AG08395 (cell line): ENCODE measurements around the gene UBL5.
"Not testable (repeated sequence)": the region's sequence is repeated elsewhere in the genome, so short reads cannot be mapped to it uniquely, and the experiment has no call there.

Experiments
- DNase-seq: peaks from one replicate; pipeline ENCODE4 v3.0.0; 2012; ENCODE audit warnings: mixed read lengths, low spot score

Gene UBL5

GRCh38 chr19:9811139-9811538 is 16.6 kb upstream of the UBL5 start:
- DNase-seq, result no peak

- DNase-seq, result no peak
Observed at GRCh38 chr19:9818175-9818733, 9.5 kb upstream of the UBL5 start.

GRCh38 chr19:9818734-9819595 is 8.8 kb upstream of the UBL5 start, which contains the start of gene FBXL12:
FBXL12 (minus strand) TSS chr19:9819079; CDS start chr19:9818813, 266 bp downstream.
- DNase-seq, result peak; percentile 98

GRCh38 chr19:9819596-9819909 is 8.2 kb upstream of the UBL5 start:
- peak; percentile 98 for DNase-seq

- not testable (repeated sequence) for DNase-seq
Observed at GRCh38 chr19:9820034-9820433, 7.7 kb upstream of the UBL5 start.

- no peak for DNase-seq
Observed at GRCh38 chr19:9823816-9824215, 3.9 kb upstream of the UBL5 start.

- no peak for DNase-seq
Observed at GRCh38 chr19:9828551-9829063, 889 bp downstream of the UBL5 start.

GRCh38 chr19:9834307-9834725 is 6.6 kb downstream of the UBL5 start:
- no peak for DNase-seq

GRCh38 chr19:9834726-9835506 is 7.2 kb downstream of the UBL5 start, which contains the start of gene PIN1:
PIN1 (plus strand) TSS chr19:9835318; CDS start chr19:9835345, 27 bp downstream.
- peak; percentile 99 for DNase-seq

GRCh38 chr19:9835507-9835949 is 7.8 kb downstream of the UBL5 start:
- no peak for DNase-seq

- peak; percentile 48 for DNase-seq
Observed at GRCh38 chr19:9836021-9836420, 8.3 kb downstream of the UBL5 start.

- no peak for DNase-seq
Observed at GRCh38 chr19:9838324-9838723, 10.6 kb downstream of the UBL5 start.

GRCh38 chr19:9839415-9839814 is 11.7 kb downstream of the UBL5 start:
- no peak for DNase-seq

GRCh38 chr19:9842834-9843625 is 15.3 kb downstream of the UBL5 start:
- no peak for DNase-seq

- DNase-seq, result not testable (repeated sequence)
Observed at GRCh38 chr19:9843626-9844273, 16.0 kb downstream of the UBL5 start.

- peak; percentile 96 for DNase-seq
Observed at GRCh38 chr19:9847087-9847671, 19.5 kb downstream of the UBL5 start.

GRCh38 chr19:9848060-9848459 is 20.3 kb downstream of the UBL5 start:
- DNase-seq, result no peak

GRCh38 chr19:9848762-9849161 is 21.0 kb downstream of the UBL5 start:
- no peak for DNase-seq

- DNase-seq, result no peak
Observed at GRCh38 chr19:9849791-9850190, 22.1 kb downstream of the UBL5 start.

- DNase-seq, result no peak
Observed at GRCh38 chr19:9850235-9850959, 22.7 kb downstream of the UBL5 start.
